HK-2 (cell line): Measurements from ENCODE around the gene PIAS4.

Source experiments
- DNase-seq: peaks from one replicate; pipeline ENCODE4 v3.0.0-alpha.2; 2018; ENCODE audit not compliant: unreplicated experiment

Gene PIAS4

GRCh38 chr19:4077800-4078684 lies 70.5 kb downstream of the PIAS4 start:
- no peak for DNase-seq

- DNase-seq: no peak
Measured at GRCh38 chr19:4080473-4080872, 72.9 kb downstream of the PIAS4 start.

GRCh38 chr19:4081441-4082129 lies 74.0 kb downstream of the PIAS4 start:
- DNase-seq: no peak

- DNase-seq: no peak
Measured at GRCh38 chr19:4082172-4082571, 74.6 kb downstream of the PIAS4 start.

GRCh38 chr19:4083677-4084546 lies 76.4 kb downstream of the PIAS4 start:
- DNase-seq: no peak

GRCh38 chr19:4084547-4084877 lies 77.0 kb downstream of the PIAS4 start:
- DNase-seq: no peak

- no peak for DNase-seq
Measured at GRCh38 chr19:4086411-4086867, 78.9 kb downstream of the PIAS4 start.

- DNase-seq: no peak
Measured at GRCh38 chr19:4087787-4088679, 80.5 kb downstream of the PIAS4 start.

GRCh38 chr19:4088975-4089374 lies 81.4 kb downstream of the PIAS4 start:
- DNase-seq: no peak
